ENCODE measurements around the gene PPFIA1. TPM values are rescaled to one million over a fixed set of nuclear protein-coding genes. Genes with fewer than 3 reads are reported as not detected.

Gene PPFIA1
- polyA plus RNA-seq, 1 of the 3 experiments (the other 2 are of a cell fraction): 37.4 TPM

- Histone ChIP-seq H3K36me3 (replicated peaks in 1 of 2; ENCODE audit: control insufficient read depth in 1 of 2, insufficient read depth in 2 of 2, low read length in 1 of 2) (peaks cover 8 to 18% of the 10 kb centered on the region in 2 experiments), H3K4me3 (ENCODE audit: low read depth in 2 of 2, low read length in 1 of 2) (no peak overlapping the region), H3K4me1 (ENCODE audit: control insufficient read depth in 1 of 2, insufficient read depth in 2 of 2, low read depth in 1 of 2, low read length in 1 of 2) (peaks cover 0 to 9% of the 10 kb centered on the region in 2 experiments; a peak in 1 of 4 replicates), H2AFZ (ENCODE audit: low read depth) (no peak overlapping the region), H3K79me2 (ENCODE audit: insufficient read depth) (peaks cover 33% of the 10 kb centered on the region; the same call in 1 of the 2 replicates), H3K9me2 (no peaks in the 10 kb centered on the region), H3K9ac (no peak overlapping the region), H4K20me1 (ENCODE audit: insufficient read depth) (no peaks in the 10 kb centered on the region), H3K4me2 (no peak overlapping the region), H3K9me3 (no peaks in the 10 kb centered on the region), H3K27me3 (ENCODE audit: insufficient read depth) (no peaks in the 10 kb centered on the region), H3F3A (replicated peaks; ENCODE audit: insufficient read depth) (no peaks in the 10 kb centered on the region), H3K27ac (ENCODE audit: low read depth in 2 of 2, low read length in 1 of 2) (no peak overlapping the region)
- TF ChIP-seq TCF12 (IDR thresholded peaks at IDR 0.05) (no peak), MEF2A (IDR thresholded peaks at IDR 0.05; ENCODE audit: borderline replicate concordance, low read depth) (no peak), REST (IDR thresholded peaks at IDR 0.05; ENCODE audit: low read depth, low read length) (no peak), JUND (IDR thresholded peaks at IDR 0.05) (no peak), CTCF (IDR thresholded peaks at IDR 0.05) (no peak)
- DNase-seq: no peak
- CTCF ChIA-PET: no interaction called here
- POLR2A ChIA-PET: no interaction called here
Measured at GRCh38 chr11:70297341-70297740, 26.9 kb downstream of the PPFIA1 start.

GRCh38 chr11:70298243-70298915, 27.9 kb downstream of the PPFIA1 start:
- no peak overlapping the region for H3K9ac ChIP-seq
- H3K4me3 ChIP-seq (ENCODE audit: low read depth in 2 of 2, low read length in 1 of 2): no peak overlapping the region
- ChIA-PET POLR2A (no interaction called here), CTCF (interaction anchor here (0.6 to 0.9 kb wide), 2 partner anchors 21 to 22 kb away, joined by 3 to 4 read pairs; no protein-coding TSS in a partner anchor)
- H3K79me2 ChIP-seq (ENCODE audit: insufficient read depth): peaks cover 37% of the 10 kb centered on the region; the same call in 1 of the 2 replicates
- H2AFZ ChIP-seq (ENCODE audit: low read depth): no peak overlapping the region
- no peak for TF ChIP-seq GATA2 (CRISPR knock-in tag; IDR thresholded peaks at IDR 0.05)
- TF ChIP-seq NRF1 (IDR thresholded peaks at IDR 0.05; ENCODE audit: low read depth, low read length): no peak
- no peak for TF ChIP-seq MXI1 (IDR thresholded peaks at IDR 0.05; ENCODE audit: low read depth, low read length)
- no peaks in the 10 kb centered on the region for H3F3A ChIP-seq (replicated peaks; ENCODE audit: insufficient read depth)
- H3K27me3 ChIP-seq (ENCODE audit: insufficient read depth): no peaks in the 10 kb centered on the region
- H3K4me1 ChIP-seq (ENCODE audit: control insufficient read depth in 1 of 2, insufficient read depth in 2 of 2, low read depth in 1 of 2, low read length in 1 of 2): peaks cover 0 to 12% of the 10 kb centered on the region in 2 experiments; a peak in 1 of 4 replicates
- 90% methylated on average over 5 of the region's 5 CpGs for WGBS (ENCODE audit: low lambda C conversion rate)
- no peak overlapping the region for H3K4me2 ChIP-seq
- no peaks in the 10 kb centered on the region for H3K9me3 ChIP-seq
- DNase-seq: no peak
- H3K36me3 ChIP-seq (replicated peaks in 1 of 2; ENCODE audit: control insufficient read depth in 1 of 2, insufficient read depth in 2 of 2, low read length in 1 of 2): peaks cover 1 to 13% of the 10 kb centered on the region in 2 experiments
- no peak overlapping the region for H3K27ac ChIP-seq (ENCODE audit: low read depth in 2 of 2, low read length in 1 of 2)
- 0 out of 2 replicates have a peak, but pooled peaks cover 5% of the 10 kb centered on the region for H4K20me1 ChIP-seq (ENCODE audit: insufficient read depth)
- H3K9me2 ChIP-seq: no peaks in the 10 kb centered on the region
